Thoracic aorta (tissue), 2 donors: ENCODE measurements around the gene SLC35B3. TPM values are rescaled to one million over a fixed set of nuclear protein-coding genes. Genes with fewer than 3 reads are reported as not detected.
"Not testable (repeated sequence)": the region's sequence is repeated elsewhere in the genome, so short reads cannot be mapped to it uniquely, and the experiment has no call there.

ENCODE experiments used
- ATAC-seq: fragments of 150-250 bp; one replicate; pipeline ENCODE4 v1.8.0; 2017; ENCODE audit warnings: low read depth; ENCODE audit not compliant: insufficient number of reproducible peaks, low FRiP score
- DNase-seq: peaks from one replicate; pipeline ENCODE4 v3.0.0-alpha.2; 2020; ENCODE audit warnings: low spot score
- H3K27ac ChIP-seq, 2 donors: fragments of 200-600 bp; sonication (generic); 1 replicate in 1 of 2; 2 replicates in 1 of 2; pipeline ENCODE4 v1.5.1; 2016; ENCODE audit warnings: mild to moderate bottlenecking in 2 of 2, moderate library complexity in 2 of 2
- H3K27me3 ChIP-seq: fragments of 200-600 bp; sonication (generic); replicated peaks from 2 replicates; pipeline ENCODE4 v1.6.0; 2016; ENCODE audit warnings: mild to moderate bottlenecking; ENCODE audit not compliant: insufficient read depth
- H3K36me3 ChIP-seq: fragments of 200-600 bp; sonication (generic); one replicate; pipeline ENCODE4 v1.5.1; 2016
- H3K4me1 ChIP-seq, 2 donors: fragments of 200-600 bp; sonication (generic); 1 replicate in 1 of 2; 2 replicates in 1 of 2; pipeline versions ENCODE4 v1.5.1 to v1.6.0; 2016; ENCODE audit warnings: low read depth in 2 of 2, mild to moderate bottlenecking in 1 of 2; ENCODE audit not compliant: control insufficient read depth in 1 of 2
- H3K4me3 ChIP-seq: fragments of 200-600 bp; sonication (generic); 2 replicates; pipeline ENCODE4 v1.5.1; 2016; ENCODE audit warnings: mild to moderate bottlenecking
- H3K9me3 ChIP-seq: fragments of 200-600 bp; sonication (generic); 2 replicates; pipeline ENCODE4 v1.5.1; 2016
- total RNA-seq, 2 donors: library from RNA; depleted of rRNA; stranded (reverse); fragments of >200 nt; gene quantifications; one replicate each; pipeline versions ENCODE4 v1.1.0 to v1.2.3, GENCODE V29; 2016
- TF ChIP-seq, protein P1 (sequence below): fragments of 200-600 bp; sonication (generic); IDR thresholded peaks from one replicate; pipeline ENCODE4 v1.5.1; 2019; ENCODE audit warnings: antibody characterized with exemption

The SLC35B3 gene
- total RNA-seq, 2 donors from 2014 or later = 8.6 to 12.0 TPM

DNA sequence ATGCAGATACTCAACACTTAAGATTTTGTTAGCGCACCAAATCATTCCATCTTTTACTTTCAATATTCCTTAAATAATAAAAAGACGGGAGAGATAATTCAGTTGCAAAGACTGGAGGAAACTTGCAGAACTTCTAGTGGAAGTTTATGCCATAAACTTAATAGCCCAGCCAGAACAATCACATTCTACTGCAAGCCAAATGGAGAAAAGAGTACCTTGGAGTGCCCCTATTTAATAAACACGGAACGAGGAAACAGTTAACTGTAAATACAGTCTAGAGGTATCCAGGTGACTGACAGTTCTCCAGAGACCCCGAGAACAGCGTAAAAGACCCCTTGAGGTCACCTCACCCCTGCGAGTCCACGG lies 635 bp downstream of the SLC35B3 start:
- Histone ChIP-seq H3K9me3 (no peaks in the 10 kb centered on the region), H3K4me3 (peak overlapping the region; percentile 85), H3K27me3 (no peaks in the 10 kb centered on the region), H3K4me1 (peaks cover 14 to 24% of the 10 kb centered on the region in 2 donors), H3K36me3 (no peaks in the 10 kb centered on the region), H3K27ac (peak overlapping the region; percentile 76 to 81)
- DNase-seq (no peak), ATAC-seq (no peak)
- TF ChIP-seq, protein P1, sequence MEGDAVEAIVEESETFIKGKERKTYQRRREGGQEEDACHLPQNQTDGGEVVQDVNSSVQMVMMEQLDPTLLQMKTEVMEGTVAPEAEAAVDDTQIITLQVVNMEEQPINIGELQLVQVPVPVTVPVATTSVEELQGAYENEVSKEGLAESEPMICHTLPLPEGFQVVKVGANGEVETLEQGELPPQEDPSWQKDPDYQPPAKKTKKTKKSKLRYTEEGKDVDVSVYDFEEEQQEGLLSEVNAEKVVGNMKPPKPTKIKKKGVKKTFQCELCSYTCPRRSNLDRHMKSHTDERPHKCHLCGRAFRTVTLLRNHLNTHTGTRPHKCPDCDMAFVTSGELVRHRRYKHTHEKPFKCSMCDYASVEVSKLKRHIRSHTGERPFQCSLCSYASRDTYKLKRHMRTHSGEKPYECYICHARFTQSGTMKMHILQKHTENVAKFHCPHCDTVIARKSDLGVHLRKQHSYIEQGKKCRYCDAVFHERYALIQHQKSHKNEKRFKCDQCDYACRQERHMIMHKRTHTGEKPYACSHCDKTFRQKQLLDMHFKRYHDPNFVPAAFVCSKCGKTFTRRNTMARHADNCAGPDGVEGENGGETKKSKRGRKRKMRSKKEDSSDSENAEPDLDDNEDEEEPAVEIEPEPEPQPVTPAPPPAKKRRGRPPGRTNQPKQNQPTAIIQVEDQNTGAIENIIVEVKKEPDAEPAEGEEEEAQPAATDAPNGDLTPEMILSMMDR = no peak

DNA sequence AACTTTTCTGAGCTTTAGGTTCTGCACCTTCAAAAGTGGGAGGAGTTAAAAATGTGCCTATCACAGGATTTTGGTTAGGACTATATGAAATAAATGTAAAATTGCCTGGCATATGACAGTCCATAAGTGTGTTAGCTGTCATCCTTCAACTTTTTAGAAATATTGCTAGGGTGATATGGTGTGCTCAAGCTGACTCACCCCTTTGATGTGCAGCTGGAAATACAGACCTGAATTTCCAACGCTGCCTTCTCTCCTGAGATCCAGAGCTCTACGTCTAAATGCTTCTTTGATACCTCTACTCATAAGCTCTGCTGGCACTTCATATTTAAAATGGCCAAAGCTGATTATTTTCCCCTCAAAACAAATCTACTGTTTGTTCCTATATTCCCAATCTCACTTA lies 2.7 kb downstream of the SLC35B3 start:
- H3K27me3 ChIP-seq = no peaks in the 10 kb centered on the region
- no peaks in the 10 kb centered on the region for H3K9me3 ChIP-seq
- H3K4me1 ChIP-seq = peaks cover 14 to 24% of the 10 kb centered on the region in 2 donors
- peaks cover 4% of the 10 kb centered on the region for H3K36me3 ChIP-seq
- no peak overlapping the region for H3K27ac ChIP-seq
- TF ChIP-seq, protein P1 = no peak
- no peak for ATAC-seq
- DNase-seq = no peak
- no peak overlapping the region for H3K4me3 ChIP-seq

DNA sequence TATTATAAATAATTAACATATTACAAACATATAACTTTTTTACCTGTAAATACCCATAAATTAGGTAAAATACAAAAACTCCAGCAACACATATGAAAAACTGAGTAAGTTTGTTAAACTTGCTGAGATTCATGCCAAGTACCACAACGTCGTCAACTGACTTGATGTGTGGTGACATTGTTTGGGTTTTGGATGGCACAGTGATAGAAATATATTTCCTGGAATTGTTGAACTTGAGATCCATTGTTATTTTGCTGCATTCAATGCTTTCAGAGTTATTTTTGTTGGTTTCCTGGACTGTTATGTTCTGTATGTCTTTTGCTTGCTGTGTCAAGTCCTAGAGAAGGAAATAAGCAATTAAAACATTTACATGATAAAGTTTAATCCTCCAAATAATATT lies 5.5 kb downstream of the SLC35B3 start:
- Histone ChIP-seq H3K9me3 (no peaks in the 10 kb centered on the region), H3K36me3 (peaks cover 19% of the 10 kb centered on the region), H3K4me3 (no peak overlapping the region), H3K27me3 (no peaks in the 10 kb centered on the region), H3K27ac (no peak overlapping the region), H3K4me1 (peaks cover 14 to 24% of the 10 kb centered on the region in 2 donors)
- TF ChIP-seq, protein P1 = no peak
- DNase-seq = no peak
- ATAC-seq = no peak

DNA sequence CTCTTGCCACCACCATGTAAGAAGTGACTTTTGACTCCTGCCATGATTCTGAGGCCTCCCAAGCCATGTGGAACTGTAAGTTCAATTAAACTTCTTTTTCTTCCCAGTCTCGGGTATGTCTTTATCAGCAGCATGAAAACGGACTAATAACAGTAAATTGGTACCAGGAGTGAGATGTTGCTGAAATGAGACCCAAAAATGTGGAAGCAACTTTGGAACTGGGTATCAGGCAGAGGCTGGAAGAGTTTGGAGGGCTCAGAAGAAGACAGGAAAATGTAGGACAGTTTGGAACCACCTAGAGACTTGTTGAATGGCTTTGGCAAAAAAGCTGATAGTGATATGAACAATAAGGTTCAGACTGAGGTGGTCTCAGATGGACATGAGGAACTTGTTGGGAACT lies 8.8 kb downstream of the SLC35B3 start:
- ATAC-seq, DNase-seq, H3K27ac ChIP-seq, H3K27me3 ChIP-seq, H3K4me1 ChIP-seq, H3K4me3 ChIP-seq, H3K9me3 ChIP-seq: not testable (repeated sequence)
- H3K36me3 ChIP-seq = peaks cover 20% of the 10 kb centered on the region

DNA sequence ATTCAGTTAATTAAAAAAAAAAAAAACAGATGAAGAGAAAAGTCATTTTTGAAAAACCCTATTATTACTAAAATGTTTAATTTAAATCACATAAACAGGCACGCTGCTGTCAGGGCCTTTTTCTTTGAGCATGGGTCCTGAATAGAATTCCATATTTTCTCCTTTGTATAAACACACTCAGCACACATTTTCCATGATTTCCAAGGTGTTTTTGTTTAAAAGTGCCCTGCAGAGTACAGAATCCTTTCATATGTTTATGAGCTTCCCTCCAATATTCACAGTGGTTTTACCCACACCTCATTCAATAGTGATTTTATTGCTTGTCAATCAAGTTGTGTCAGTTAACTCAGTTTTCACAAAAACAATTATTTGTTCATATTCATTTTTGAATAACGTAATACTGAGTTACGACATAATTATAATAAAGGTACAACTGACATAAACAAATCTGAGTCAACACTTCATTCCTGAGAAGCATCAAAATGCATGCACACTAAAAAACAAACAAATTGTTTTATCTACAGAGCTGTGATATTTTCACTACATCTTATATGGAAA lies 15.2 kb downstream of the SLC35B3 start:
- Histone ChIP-seq H3K4me3 (no peak overlapping the region), H3K4me1 (no peaks in the 10 kb centered on the region), H3K27me3 (no peaks in the 10 kb centered on the region), H3K36me3 (peaks cover 23% of the 10 kb centered on the region), H3K27ac (no peak overlapping the region), H3K9me3 (no peaks in the 10 kb centered on the region)
- TF ChIP-seq, protein P1 = no peak
- ATAC-seq (no peak), DNase-seq (no peak)

DNA sequence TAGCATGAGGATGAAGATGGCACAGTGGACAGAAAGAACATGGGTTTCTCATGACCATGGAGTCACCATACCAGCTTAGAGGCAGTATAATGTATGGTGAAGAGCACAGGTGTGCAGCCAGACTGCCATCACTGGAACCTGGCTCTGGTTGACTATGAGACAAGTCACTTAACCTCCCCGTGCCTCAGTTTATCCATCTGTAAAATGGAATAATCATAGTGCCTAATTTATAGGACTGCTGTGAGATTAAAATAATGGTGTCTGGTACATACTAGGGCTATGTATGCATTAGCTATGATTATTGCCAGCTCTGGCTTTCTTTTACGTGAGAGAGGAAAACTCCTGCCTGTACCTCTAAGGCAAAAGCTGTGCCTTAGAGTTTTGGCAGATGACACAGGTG lies 19.4 kb downstream of the SLC35B3 start:
- Histone ChIP-seq H3K36me3 (peaks cover 24% of the 10 kb centered on the region), H3K9me3 (no peaks in the 10 kb centered on the region), H3K4me1 (no peaks in the 10 kb centered on the region), H3K4me3 (no peak overlapping the region), H3K27ac (no peak overlapping the region), H3K27me3 (no peaks in the 10 kb centered on the region)
- ATAC-seq (no peak), DNase-seq (no peak)
- TF ChIP-seq, protein P1 = no peak
